ENCODE results near the gene PCDHA5.

Gene PCDHA5

DNA sequence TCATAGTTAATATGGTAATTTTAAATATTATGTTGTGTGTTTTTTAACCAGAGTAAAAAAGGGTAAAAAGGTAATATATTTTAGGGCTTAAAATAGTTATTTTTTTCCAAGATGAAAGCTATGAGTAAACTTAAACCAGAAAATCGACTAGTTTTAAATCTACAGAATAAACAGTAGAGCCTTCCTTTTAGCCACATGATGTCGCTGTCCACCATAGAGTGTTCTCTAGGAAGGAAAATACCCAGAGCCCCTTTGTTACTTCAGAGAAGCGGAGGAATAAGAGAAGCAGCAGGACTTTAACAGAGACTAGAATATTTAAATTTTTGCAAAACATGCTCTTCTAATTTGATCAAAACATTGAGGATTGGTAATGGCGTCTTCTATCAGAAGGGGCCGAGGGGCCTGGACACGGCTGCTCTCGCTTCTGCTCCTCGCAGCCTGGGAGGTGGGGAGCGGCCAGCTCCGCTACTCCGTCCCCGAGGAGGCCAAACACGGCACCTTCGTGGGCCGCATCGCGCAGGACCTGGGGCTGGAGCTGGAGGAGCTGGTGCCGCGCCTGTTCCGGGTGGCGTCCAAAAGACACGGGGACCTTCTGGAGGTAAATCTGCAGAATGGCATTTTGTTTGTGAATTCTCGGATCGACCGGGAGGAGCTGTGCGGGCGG, 26.7 kb upstream of the PCDHA5 start, which contains the start of gene PCDHA2:
PCDHA2 (plus strand) TSS at position 258 of the 664 bp plus-strand sequence.
- TF ChIP-seq RAD21 (IDR thresholded peaks at IDR 0.05; ENCODE audit: low read depth) (peak; percentile 29), FOXM1 (IDR thresholded peaks at IDR 0.05; ENCODE audit: borderline replicate concordance, low read depth) (no peak)

GRCh38 chr5:140795259-140795641, 26.2 kb upstream of the PCDHA5 start:
- TF ChIP-seq EP300 (IDR thresholded peaks at IDR 0.05; ENCODE audit: borderline replicate concordance): no peak
- no peak for TF ChIP-seq CEBPB (IDR thresholded peaks at IDR 0.05)
- no peak for TF ChIP-seq NFIC (IDR thresholded peaks at IDR 0.05)
- no peak for TF ChIP-seq TEAD4 (IDR thresholded peaks at IDR 0.05)
- TF ChIP-seq CREB1 (IDR thresholded peaks at IDR 0.05; ENCODE audit: low read depth): no peak
- no peak for TF ChIP-seq ZBTB7A (IDR thresholded peaks at IDR 0.05; ENCODE audit: low read depth)
- TF ChIP-seq, protein P1, sequence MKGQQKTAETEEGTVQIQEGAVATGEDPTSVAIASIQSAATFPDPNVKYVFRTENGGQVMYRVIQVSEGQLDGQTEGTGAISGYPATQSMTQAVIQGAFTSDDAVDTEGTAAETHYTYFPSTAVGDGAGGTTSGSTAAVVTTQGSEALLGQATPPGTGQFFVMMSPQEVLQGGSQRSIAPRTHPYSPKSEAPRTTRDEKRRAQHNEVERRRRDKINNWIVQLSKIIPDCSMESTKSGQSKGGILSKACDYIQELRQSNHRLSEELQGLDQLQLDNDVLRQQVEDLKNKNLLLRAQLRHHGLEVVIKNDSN (IDR thresholded peaks at IDR 0.05): no peak
- no peak for TF ChIP-seq FOXM1 (IDR thresholded peaks at IDR 0.05; ENCODE audit: borderline replicate concordance, low read depth)
- TF ChIP-seq TCF12 (IDR thresholded peaks at IDR 0.05; ENCODE audit: low read depth): no peak
- TF ChIP-seq, protein P2, sequence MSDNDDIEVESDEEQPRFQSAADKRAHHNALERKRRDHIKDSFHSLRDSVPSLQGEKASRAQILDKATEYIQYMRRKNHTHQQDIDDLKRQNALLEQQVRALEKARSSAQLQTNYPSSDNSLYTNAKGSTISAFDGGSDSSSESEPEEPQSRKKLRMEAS (IDR thresholded peaks at IDR 0.05): no peak

- TF ChIP-seq, protein P3, sequence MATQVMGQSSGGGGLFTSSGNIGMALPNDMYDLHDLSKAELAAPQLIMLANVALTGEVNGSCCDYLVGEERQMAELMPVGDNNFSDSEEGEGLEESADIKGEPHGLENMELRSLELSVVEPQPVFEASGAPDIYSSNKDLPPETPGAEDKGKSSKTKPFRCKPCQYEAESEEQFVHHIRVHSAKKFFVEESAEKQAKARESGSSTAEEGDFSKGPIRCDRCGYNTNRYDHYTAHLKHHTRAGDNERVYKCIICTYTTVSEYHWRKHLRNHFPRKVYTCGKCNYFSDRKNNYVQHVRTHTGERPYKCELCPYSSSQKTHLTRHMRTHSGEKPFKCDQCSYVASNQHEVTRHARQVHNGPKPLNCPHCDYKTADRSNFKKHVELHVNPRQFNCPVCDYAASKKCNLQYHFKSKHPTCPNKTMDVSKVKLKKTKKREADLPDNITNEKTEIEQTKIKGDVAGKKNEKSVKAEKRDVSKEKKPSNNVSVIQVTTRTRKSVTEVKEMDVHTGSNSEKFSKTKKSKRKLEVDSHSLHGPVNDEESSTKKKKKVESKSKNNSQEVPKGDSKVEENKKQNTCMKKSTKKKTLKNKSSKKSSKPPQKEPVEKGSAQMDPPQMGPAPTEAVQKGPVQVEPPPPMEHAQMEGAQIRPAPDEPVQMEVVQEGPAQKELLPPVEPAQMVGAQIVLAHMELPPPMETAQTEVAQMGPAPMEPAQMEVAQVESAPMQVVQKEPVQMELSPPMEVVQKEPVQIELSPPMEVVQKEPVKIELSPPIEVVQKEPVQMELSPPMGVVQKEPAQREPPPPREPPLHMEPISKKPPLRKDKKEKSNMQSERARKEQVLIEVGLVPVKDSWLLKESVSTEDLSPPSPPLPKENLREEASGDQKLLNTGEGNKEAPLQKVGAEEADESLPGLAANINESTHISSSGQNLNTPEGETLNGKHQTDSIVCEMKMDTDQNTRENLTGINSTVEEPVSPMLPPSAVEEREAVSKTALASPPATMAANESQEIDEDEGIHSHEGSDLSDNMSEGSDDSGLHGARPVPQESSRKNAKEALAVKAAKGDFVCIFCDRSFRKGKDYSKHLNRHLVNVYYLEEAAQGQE (IDR thresholded peaks at IDR 0.05; ENCODE audit: low read depth): no peak
- TF ChIP-seq YY1 (IDR thresholded peaks at IDR 0.05; ENCODE audit: low read depth) (no peak), TEAD4 (IDR thresholded peaks at IDR 0.05) (no peak), RAD21 (IDR thresholded peaks at IDR 0.05; ENCODE audit: low read depth) (no peak), NFIC (IDR thresholded peaks at IDR 0.05) (no peak), EGR1 (IDR thresholded peaks at IDR 0.05) (no peak), ZBTB7A (IDR thresholded peaks at IDR 0.05; ENCODE audit: low read depth) (no peak), FOXM1 (IDR thresholded peaks at IDR 0.05; ENCODE audit: borderline replicate concordance, low read depth) (no peak), CEBPB (IDR thresholded peaks at IDR 0.05) (no peak), EP300 (IDR thresholded peaks at IDR 0.05; ENCODE audit: borderline replicate concordance) (no peak), TAF1 (IDR thresholded peaks at IDR 0.05; ENCODE audit: low read depth) (no peak), TCF12 (IDR thresholded peaks at IDR 0.05; ENCODE audit: low read depth) (no peak), CREB1 (IDR thresholded peaks at IDR 0.05; ENCODE audit: low read depth) (no peak)
- TF ChIP-seq, protein P1 (IDR thresholded peaks at IDR 0.05): no peak
- TF ChIP-seq, protein P2 (IDR thresholded peaks at IDR 0.05): no peak
Measured at GRCh38 chr5:140796718-140797095, 24.7 kb upstream of the PCDHA5 start.

GRCh38 chr5:140800816-140801493, 20.5 kb upstream of the PCDHA5 start, which contains the start of gene PCDHA3:
TSS of gene PCDHA3 (plus strand) at chr5:140801057.
- no peak for TF ChIP-seq FOXM1 (IDR thresholded peaks at IDR 0.05; ENCODE audit: borderline replicate concordance, low read depth)
- no peak for TF ChIP-seq ZBTB7A (IDR thresholded peaks at IDR 0.05; ENCODE audit: low read depth)
- no peak for TF ChIP-seq TCF12 (IDR thresholded peaks at IDR 0.05; ENCODE audit: low read depth)

- TF ChIP-seq TAF1 (IDR thresholded peaks at IDR 0.05; ENCODE audit: low read depth) (no peak), NFIC (IDR thresholded peaks at IDR 0.05) (no peak), ZBTB7A (IDR thresholded peaks at IDR 0.05; ENCODE audit: low read depth) (no peak), CREB1 (IDR thresholded peaks at IDR 0.05; ENCODE audit: low read depth) (no peak), YY1 (IDR thresholded peaks at IDR 0.05; ENCODE audit: low read depth) (no peak), CEBPB (IDR thresholded peaks at IDR 0.05) (no peak), RAD21 (IDR thresholded peaks at IDR 0.05; ENCODE audit: low read depth) (no peak)
- TF ChIP-seq, protein P1 (IDR thresholded peaks at IDR 0.05): no peak
Measured at GRCh38 chr5:140801494-140801841, 19.9 kb upstream of the PCDHA5 start.

DNA sequence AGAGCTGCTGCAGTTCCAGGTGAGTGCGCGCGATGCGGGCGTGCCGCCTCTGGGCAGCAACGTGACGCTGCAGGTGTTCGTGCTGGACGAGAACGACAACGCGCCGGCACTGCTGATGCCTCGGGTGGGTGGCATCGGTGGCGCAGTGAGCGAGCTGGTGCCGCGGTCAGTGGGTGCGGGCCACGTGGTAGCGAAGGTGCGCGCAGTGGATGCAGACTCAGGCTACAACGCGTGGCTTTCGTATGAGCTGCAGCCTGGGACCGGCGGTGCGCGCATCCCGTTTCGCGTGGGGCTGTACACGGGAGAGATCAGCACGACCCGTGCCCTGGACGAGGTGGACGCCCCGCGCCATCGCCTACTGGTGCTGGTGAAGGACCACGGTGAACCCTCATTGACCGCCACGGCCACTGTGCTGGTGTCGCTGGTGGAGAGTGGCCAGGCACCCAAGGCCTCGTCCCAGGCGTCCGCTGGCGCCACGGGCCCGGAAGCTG, 18.6 kb upstream of the PCDHA5 start:
- TF ChIP-seq CREB1 (IDR thresholded peaks at IDR 0.05; ENCODE audit: low read depth): no peak
- TF ChIP-seq NFIC (IDR thresholded peaks at IDR 0.05): no peak
- no peak for TF ChIP-seq YY1 (IDR thresholded peaks at IDR 0.05; ENCODE audit: low read depth)
- TF ChIP-seq TCF12 (IDR thresholded peaks at IDR 0.05; ENCODE audit: low read depth): no peak
- TF ChIP-seq EP300 (IDR thresholded peaks at IDR 0.05; ENCODE audit: borderline replicate concordance): no peak
